IMR-90 (cell line): Measurements from ENCODE around the gene BLMH. TPM values are rescaled to one million over a fixed set of nuclear protein-coding genes. Genes with fewer than 3 reads are reported as not detected.

Experiments
- ATAC-seq: fragments of 200-7000 bp; cut with Tn5 transposase; 2 replicates; pipeline ENCODE4 v1.9.1; 2020; ENCODE audit warnings: low read depth, mild to moderate bottlenecking, moderate library complexity
- BruUV-seq: library from RNA; stranded (reverse); fragments of 400-500 nt; replicated peaks from 2 replicates; lab custom pipeline; 2021; lab: Mats Ljungman, UMichigan
- CTCF ChIA-PET: fragments of 300-600 bp; formaldehyde crosslinking; extraction: SDS; loops from one replicate; lab custom pipeline; 2021; ENCODE audit warnings: antibody characterized with exemption; lab: Yijun Ruan, JAX
- POLR2A ChIA-PET: fragments of 300-600 bp; sonication (Branson Sonifier 250); formaldehyde crosslinking; loops from one replicate; lab custom pipeline; 2022; ENCODE audit warnings: antibody characterized with exemption; ENCODE audit not compliant: unreplicated experiment; lab: Charles Lee
- DNase-seq: peaks from one replicate; pipeline ENCODE4 v3.0.0; 2013
- H2AFZ ChIP-seq: replicated peaks from 2 replicates; pipeline ENCODE3; 2013; ENCODE audit warnings: low read length, mild to moderate bottlenecking; ENCODE audit not compliant: poor library complexity
- H2AK5ac ChIP-seq: 2 replicates; pipeline ENCODE4 v1.6.1; 2013; ENCODE audit warnings: low read depth, low read length, inconsistent platforms
- H2AK9ac ChIP-seq: replicated peaks from 2 replicates; pipeline ENCODE3; 2013; ENCODE audit warnings: mild to moderate bottlenecking, low read depth, low read length, moderate library complexity; ENCODE audit not compliant: poor library complexity
- H2BK120ac ChIP-seq: 2 replicates; pipeline ENCODE4 v1.6.1; 2013; ENCODE audit warnings: low read depth, low read length, inconsistent platforms
- H2BK15ac ChIP-seq: 3 replicates; pipeline ENCODE4 v1.6.1; 2013; ENCODE audit warnings: low read depth, low read length, inconsistent platforms
- H2BK20ac ChIP-seq: 2 replicates; pipeline ENCODE4 v1.6.1; 2013; ENCODE audit warnings: low read depth, mild to moderate bottlenecking, inconsistent platforms, low read length, moderate library complexity
- H2BK5ac ChIP-seq: 2 replicates; pipeline ENCODE4 v1.6.1; 2013; ENCODE audit warnings: mild to moderate bottlenecking, low read depth, low read length, inconsistent platforms; ENCODE audit not compliant: poor library complexity, severe bottlenecking
- H3K14ac ChIP-seq: replicated peaks from 2 replicates; pipeline ENCODE4 v1.6.1; 2013; ENCODE audit warnings: low read depth, low read length, inconsistent platforms
- H3K18ac ChIP-seq: 2 replicates; pipeline ENCODE4 v1.6.1; 2013; ENCODE audit warnings: low read depth, low read length, control low read depth
- H3K23ac ChIP-seq: 2 replicates; pipeline ENCODE4 v1.6.1; 2013; ENCODE audit warnings: low read depth, low read length, inconsistent platforms
- H3K27ac ChIP-seq: 2 replicates; pipeline ENCODE4 v1.5.1; 2013; ENCODE audit warnings: mild to moderate bottlenecking, control low read depth, low read length; ENCODE audit not compliant: insufficient read depth
- H3K27me3 ChIP-seq: 2 replicates; pipeline ENCODE4 v1.6.1; 2013; ENCODE audit warnings: low read length; ENCODE audit not compliant: control insufficient read depth, insufficient read depth
- H3K36me3 ChIP-seq: 2 replicates; pipeline ENCODE4 v1.6.1; 2013; ENCODE audit warnings: low read length, mixed read lengths; ENCODE audit not compliant: control insufficient read depth, insufficient read depth
- H3K4ac ChIP-seq: 2 replicates; pipeline ENCODE4 v1.6.1; 2013; ENCODE audit warnings: low read depth, low read length, inconsistent platforms
- H3K4me1 ChIP-seq: 2 replicates; pipeline ENCODE4 v1.6.1; 2013; ENCODE audit warnings: low read length, mixed read lengths; ENCODE audit not compliant: control insufficient read depth, insufficient read depth
- H3K4me2 ChIP-seq: 2 replicates; pipeline ENCODE4 v1.6.1; 2013; ENCODE audit warnings: low read depth, mild to moderate bottlenecking, control low read depth, low read length, moderate library complexity
- H3K4me3 ChIP-seq: 2 replicates; pipeline ENCODE4 v1.5.1; 2013; ENCODE audit warnings: low read depth, mild to moderate bottlenecking, control low read depth, low read length, moderate library complexity; ENCODE audit not compliant: insufficient read depth
- H3K56ac ChIP-seq: 2 replicates; pipeline ENCODE4 v1.6.1; 2013; ENCODE audit warnings: low read length, inconsistent platforms; ENCODE audit not compliant: insufficient read depth; ENCODE audit errors: extremely low read depth
- H3K79me1 ChIP-seq, 2 experiments: 2 replicates each; pipeline ENCODE4 v1.6.1; 2013; ENCODE audit warnings: low read length in 2 of 2, inconsistent platforms in 1 of 2, low read depth in 1 of 2
- H3K9ac ChIP-seq: 2 replicates; pipeline ENCODE4 v1.6.1; 2013; ENCODE audit warnings: low read depth, low read length, control low read depth
- H3K9me1 ChIP-seq: 2 replicates; pipeline ENCODE4 v1.6.1; 2013; ENCODE audit warnings: low read length, inconsistent platforms; ENCODE audit not compliant: insufficient read depth
- H3K9me3 ChIP-seq: 2 replicates; pipeline ENCODE4 v1.6.1; 2013; ENCODE audit warnings: low read length; ENCODE audit not compliant: control insufficient read depth, insufficient read depth
- H4K20me1 ChIP-seq: 2 replicates; pipeline ENCODE4 v1.6.1; 2013; ENCODE audit warnings: low read length, inconsistent platforms; ENCODE audit not compliant: insufficient read depth
- H4K5ac ChIP-seq: 2 replicates; pipeline ENCODE4 v1.6.1; 2013; ENCODE audit warnings: mild to moderate bottlenecking, low read depth, low read length, control low read depth
- H4K8ac ChIP-seq, 2 experiments: 2 replicates each; pipeline ENCODE4 v1.6.1; 2013; ENCODE audit warnings: low read depth in 2 of 2, low read length in 2 of 2, control low read depth in 1 of 2, inconsistent platforms in 1 of 2
- H4K91ac ChIP-seq: 2 replicates; pipeline ENCODE4 v1.6.1; 2013; ENCODE audit warnings: low read depth, low read length, inconsistent platforms; ENCODE audit not compliant: insufficient read depth
- ELK1 ChIP-seq: fragments of 150-350 bp; IDR thresholded peaks from 2 replicates; pipeline ENCODE4 v1.6.1; 2016; ENCODE audit warnings: low read depth, mild to moderate bottlenecking, low read length, moderate library complexity, borderline replicate concordance
- MAZ ChIP-seq: IDR thresholded peaks from 2 replicates; pipeline ENCODE4 v1.6.1; 2012; ENCODE audit warnings: low read depth, mild to moderate bottlenecking, low read length, improper control_type of control experiment, moderate library complexity, borderline replicate concordance
- MXI1 ChIP-seq: IDR thresholded peaks from 2 replicates; pipeline ENCODE4 v1.6.1; 2012; ENCODE audit warnings: low read depth, mild to moderate bottlenecking, low read length, moderate library complexity, borderline replicate concordance
- RCOR1 ChIP-seq: IDR thresholded peaks from 2 replicates; pipeline ENCODE4 v1.6.1; 2012; ENCODE audit warnings: mild to moderate bottlenecking, low read length, improper control_type of control experiment; ENCODE audit not compliant: insufficient replicate concordance
- WGBS, 2 experiments: methylation state at CpG; one replicate each; pipeline versions ENCODE4 v1.1.5 to v1.1.7; 2013; ENCODE audit warnings: missing lambda C conversion rate in 2 of 2; ENCODE audit not compliant: insufficient read length in 1 of 2; ENCODE audit errors: extremely low coverage in 2 of 2; 5-methylcytosine and 5-hydroxymethylcytosine counted together
- dilution Hi-C: fragments of 300-500 bp; cut with HindIII; formaldehyde crosslinking; loops from one replicate; pipeline ENCODE4 v1.14.3; 2018; ENCODE audit warnings: low sequenced_read_pairs; ENCODE audit not compliant: unreplicated experiment
- in situ Hi-C: fragments of 300-500 bp; cut with MboI; formaldehyde crosslinking; loops from 3 replicates; pipeline ENCODE4 v1.14.3; 2019; ENCODE audit warnings: low sequenced_read_pairs, inconsistent platforms, mixed read lengths
- intact Hi-C: fragments of 100-400 bp; cut with micrococcal nuclease; formaldehyde crosslinking; loops from 2 replicates; pipeline ENCODE4 v1.10.0; 2022
- polyA plus RNA-seq, 3 experiments: library from polyadenylated mRNA; depleted of rRNA; stranded (reverse); fragments of >200 nt; gene quantifications; 2 replicates each; pipeline ENCODE4 v1.2.3, GENCODE V29; 2012; ENCODE audit warnings: low replicate concordance in 1 of 3
- total RNA-seq: library from RNA; depleted of rRNA; stranded (reverse); fragments of >200 nt; gene quantifications from 2 replicates; pipeline ENCODE4 v1.2.3, GENCODE V29; 2012

Gene BLMH
- total and polyA plus RNA-seq, 2 of the 4 experiments (the other 2 are of a cell fraction), result 17.3 to 20.8 TPM

DNA sequence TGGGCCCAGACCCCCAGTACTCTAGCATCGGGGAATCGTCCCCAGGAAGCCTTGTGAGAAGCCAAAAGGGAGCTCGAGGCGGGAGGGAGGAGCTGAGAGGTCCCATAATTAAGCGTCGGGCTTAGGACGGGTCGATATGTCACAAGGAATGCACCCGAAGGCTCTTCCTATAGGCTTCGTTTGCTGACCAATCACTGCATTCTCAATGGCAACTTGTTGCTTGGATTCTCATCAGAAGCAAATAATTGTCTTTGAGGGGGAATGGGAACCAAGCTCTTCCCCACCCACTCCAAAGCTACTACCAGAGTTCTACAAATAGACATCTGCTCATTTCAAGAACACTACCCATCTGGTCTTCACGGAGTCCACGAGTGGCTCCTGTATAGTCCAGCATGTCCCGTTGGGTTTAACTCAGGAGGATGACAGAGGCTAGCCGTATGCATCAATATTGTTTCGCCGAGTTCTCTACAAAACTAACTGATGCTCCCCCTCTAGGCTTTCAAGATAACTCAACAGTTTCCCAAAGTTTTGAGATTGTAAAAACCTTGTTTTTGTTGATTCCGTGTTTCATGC, 628 bp upstream of the BLMH start (continued):
- TF ChIP-seq RCOR1, result no peak

DNA sequence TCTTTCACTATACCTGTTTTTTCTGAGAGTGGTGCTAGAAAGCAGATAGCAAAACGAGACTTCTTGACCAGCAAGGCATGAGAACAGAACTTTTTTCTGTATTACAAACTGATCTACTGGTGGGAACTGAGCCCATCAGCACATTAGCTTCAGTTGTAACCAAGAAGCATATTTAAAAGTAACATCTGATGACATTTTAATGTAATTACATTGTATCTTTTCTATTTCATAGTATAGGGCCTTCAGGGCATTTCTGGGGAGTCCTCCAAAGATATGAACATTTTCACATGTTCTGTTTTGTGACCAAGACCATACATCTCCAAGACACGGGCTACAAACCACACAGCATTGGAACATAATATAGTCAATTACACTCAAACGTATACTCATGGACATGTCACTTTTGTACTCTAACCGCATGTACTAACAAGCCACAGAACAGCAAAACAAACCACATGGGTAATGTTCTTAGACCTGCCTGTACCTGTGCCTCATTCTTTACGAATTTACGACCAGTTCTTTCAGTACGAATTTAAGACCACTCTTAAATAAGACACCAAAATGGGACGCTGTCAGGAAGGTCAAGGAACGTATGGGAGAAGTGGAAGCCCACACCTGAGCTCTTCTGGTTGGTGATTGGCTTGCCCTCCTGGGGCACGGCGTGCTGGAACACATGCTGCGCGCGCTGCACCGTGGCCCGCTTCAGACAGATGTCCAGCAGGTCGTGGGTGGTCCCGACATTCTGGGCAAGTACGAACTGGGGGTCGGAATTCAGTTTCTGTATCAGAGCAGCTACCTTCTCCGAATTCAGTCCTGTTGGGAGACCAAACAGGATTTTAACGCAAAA, 825 bp downstream of the BLMH start:
- Histone ChIP-seq H2BK120ac (no peak overlapping the region), H3K9me3 (no peaks in the 10 kb centered on the region), H2BK5ac (no peak overlapping the region), H2BK15ac (no peak overlapping the region; the same call in 2 of the 3 replicates), H4K8ac (peak overlapping the region; percentile 6 to 77; a peak in 2 of 4 replicates), H4K20me1 (peaks cover 6% of the 10 kb centered on the region; the same call in 1 of the 2 replicates), H3K9me1 (no peaks in the 10 kb centered on the region), H3K23ac (peak overlapping the region; percentile 97), H3K27ac (peak overlapping the region; percentile 64), H3K79me1 (peaks cover 13 to 31% of the 10 kb centered on the region in 2 experiments), H3K18ac (no peak overlapping the region), H3K4ac (peak overlapping the region; percentile 4), H3K9ac (peak overlapping the region; percentile 81), H3K27me3 (peaks cover 2% of the 10 kb centered on the region; the same call in 1 of the 2 replicates), H3K14ac (peak overlapping the region; percentile 74), H3K4me3 (peak overlapping the region; percentile 76), H3K4me2 (peak overlapping the region; percentile 99), H3K36me3 (peaks cover 8% of the 10 kb centered on the region), H3K56ac (peak overlapping the region; percentile 58), H4K91ac (no peak overlapping the region), H4K5ac (no peak overlapping the region), H2AFZ (peak overlapping the region; percentile 99), H3K4me1 (no peaks in the 10 kb centered on the region), H2BK20ac (no peak overlapping the region), H2AK9ac (peak overlapping the region; percentile 91), H2AK5ac (0 out of 2 replicates have a peak overlapping the region, but pooled peaks have one; percentile 35)
- CTCF ChIA-PET, result no interaction called here
- POLR2A ChIA-PET, result no interaction called here
- TSS peak; percentile 69 for BruUV-seq
- 0% methylated on average over 7 of the region's 22 CpGs; no CpG with 5 or more reads in 1 of the 2 experiments for WGBS, 2 experiments
- TF ChIP-seq ELK1, result no peak
- peak; percentile 91 for TF ChIP-seq MXI1
- TF ChIP-seq MAZ, result no peak
- in situ Hi-C loops, result no loop called here
- peak; percentile 34 for ATAC-seq
- intact Hi-C loops, result loop anchor here (2.0 to 5.0 kb wide), 2 partner anchors 86 to 186 kb away; partner anchors contain the start of genes CPD and GOSR1
- dilution Hi-C loops, result no loop called here
- DNase-seq, result peak; percentile 21
